OCI-LY7 (cell line): Measurements from ENCODE around the gene PET100.

Source experiments
- CTCF ChIP-seq: fragments of 200-600 bp; sonication (generic); conservative IDR thresholded peaks from 2 replicates; pipeline ENCODE4 v1.5.1; 2014; ENCODE audit warnings: mild to moderate bottlenecking, antibody characterized with exemption, low read length, moderate library complexity, mixed read lengths
- EZH2phosphoT487 ChIP-seq: fragments of 200-600 bp; sonication (generic); IDR thresholded peaks from 2 replicates; pipeline ENCODE4 v1.6.1; 2018; ENCODE audit warnings: low read depth, borderline replicate concordance, mild to moderate bottlenecking, mixed run types, antibody characterized with exemption, low read length, moderate library complexity, mixed read lengths

GRCh38 chr19:7677669-7678311 lies 48.2 kb downstream of the PET100 start:
- TF ChIP-seq CTCF (no peak), EZH2phosphoT487 (no peak)
